ENCODE measurements around the gene CLDN9. TPM values are rescaled to one million over a fixed set of nuclear protein-coding genes. Genes with fewer than 3 reads are reported as not detected.

Gene CLDN9
- total RNA-seq, 2 experiments from 2014 or later, result not detected

GRCh38 chr16:3036726-3037315 lies 24.1 kb downstream of the CLDN9 start, which contains the start of gene BICDL2:
BICDL2 (minus strand) TSS chr16:3036944; CDS start chr16:3035496, 1,448 bp downstream.
- peaks cover 83% of the 10 kb centered on the region for H3K27me3 Mint-ChIP-seq
- no peaks in the 10 kb centered on the region for H3K9me3 Mint-ChIP-seq
- H3K27me3 ChIP-seq (ENCODE audit: control insufficient read depth in 1 of 2, insufficient read depth in 2 of 2, low read length in 2 of 2), result peaks cover 66 to 82% of the 10 kb centered on the region in 2 experiments
- no peak for ATAC-seq (ENCODE audit: poor library complexity)
- H3K9me3 ChIP-seq (ENCODE audit: control insufficient read depth in 1 of 2, insufficient read depth in 1 of 2, low read length in 2 of 2), result peaks cover 0 to 25% of the 10 kb centered on the region in 2 experiments
- H3K4me3 ChIP-seq (ENCODE audit: low read length), result no peak within 1 kb of the TSS
- intact Hi-C loops (cut with DNase I, micrococcal nuclease), result no loop called here
- H3K27ac ChIP-seq (ENCODE audit: low read depth in 1 of 2, low read length in 2 of 2), result no peak within 1 kb of the TSS
- CTCF ChIA-PET, result interaction anchor here (0.7 kb wide), 1 partner anchor 536 kb away, joined by 3 read pairs; no protein-coding TSS in a partner anchor
- POLR2A ChIA-PET, result interaction anchor here (0.6 kb wide), 1 partner anchor 22 kb away, joined by 4 read pairs; no protein-coding TSS in a partner anchor
- H3K4me1 Mint-ChIP-seq (ENCODE audit: low read depth), result peaks cover 13% of the 10 kb centered on the region
- H3K4me3 Mint-ChIP-seq, result peak within 1 kb of the TSS; percentile 37
- no peak for TF ChIP-seq CTCF (IDR thresholded peaks at IDR 0.05)
- H3K27ac Mint-ChIP-seq, result no peak within 1 kb of the TSS
- peaks cover 16% of the 10 kb centered on the region for H3K4me1 ChIP-seq (ENCODE audit: insufficient read depth, low read length)
- H3K36me3 Mint-ChIP-seq (ENCODE audit: low read depth), result no peaks in the 10 kb centered on the region
- no peaks in the 10 kb centered on the region for H3K36me3 ChIP-seq (ENCODE audit: insufficient read depth, low read length)
- no peak for DNase-seq

DNA sequence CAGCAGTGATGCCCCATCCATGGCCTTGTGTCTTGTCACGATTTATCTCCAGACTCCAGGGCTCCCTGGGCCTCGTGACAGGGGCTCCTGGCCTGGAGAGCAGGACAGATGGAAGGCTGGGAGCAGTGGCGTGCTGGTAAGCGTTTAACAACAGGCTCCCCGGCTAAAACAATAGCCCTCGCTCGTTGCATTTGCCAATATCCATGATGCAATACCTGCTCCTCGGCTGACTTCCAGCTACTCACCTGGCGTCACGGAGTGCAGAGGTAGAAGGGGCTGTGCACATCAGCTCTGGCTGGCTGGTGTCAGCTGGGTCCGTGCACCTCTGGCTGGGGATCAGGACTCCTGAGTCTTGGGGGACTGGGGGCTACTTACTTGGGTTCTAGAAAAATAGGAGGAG lies 25.5 kb downstream of the CLDN9 start:
- ChIA-PET POLR2A (no interaction called here), CTCF (no interaction called here)
- TF ChIP-seq CTCF (IDR thresholded peaks at IDR 0.05), result no peak
- Histone ChIP-seq H3K9me3 (ENCODE audit: control insufficient read depth in 1 of 2, insufficient read depth in 1 of 2, low read length in 2 of 2) (peaks cover 0 to 20% of the 10 kb centered on the region in 2 experiments), H3K27ac (ENCODE audit: low read depth in 1 of 2, low read length in 2 of 2) (no peak overlapping the region), H3K36me3 (ENCODE audit: insufficient read depth, low read length) (no peaks in the 10 kb centered on the region), H3K27me3 (ENCODE audit: control insufficient read depth in 1 of 2, insufficient read depth in 2 of 2, low read length in 2 of 2) (peaks cover 68 to 79% of the 10 kb centered on the region in 2 experiments), H3K4me1 (ENCODE audit: insufficient read depth, low read length) (peaks cover 16% of the 10 kb centered on the region), H3K4me3 (ENCODE audit: low read length) (no peak overlapping the region)
- H3K4me3 Mint-ChIP-seq, result no peak overlapping the region
- ATAC-seq (ENCODE audit: poor library complexity) (no peak), DNase-seq (no peak)
- no peaks in the 10 kb centered on the region for H3K9me3 Mint-ChIP-seq
- intact Hi-C loops (cut with DNase I, micrococcal nuclease), result no loop called here
- H3K27ac Mint-ChIP-seq, result no peak overlapping the region
- peaks cover 13% of the 10 kb centered on the region for H3K4me1 Mint-ChIP-seq (ENCODE audit: low read depth)
- no peaks in the 10 kb centered on the region for H3K36me3 Mint-ChIP-seq (ENCODE audit: low read depth)
- H3K27me3 Mint-ChIP-seq, result peaks cover 86% of the 10 kb centered on the region

GRCh38 chr16:3038896-3039295 lies 26.2 kb downstream of the CLDN9 start:
- ATAC-seq (ENCODE audit: poor library complexity) (no peak), DNase-seq (no peak)
- peaks cover 86% of the 10 kb centered on the region for H3K27me3 Mint-ChIP-seq
- no peak overlapping the region for H3K27ac Mint-ChIP-seq
- peaks cover 68 to 79% of the 10 kb centered on the region in 2 experiments for H3K27me3 ChIP-seq (ENCODE audit: control insufficient read depth in 1 of 2, insufficient read depth in 2 of 2, low read length in 2 of 2)
- CTCF ChIA-PET, result interaction anchor here (1.2 kb wide), 1 partner anchor 10 kb away, joined by 3 read pairs; no protein-coding TSS in a partner anchor
- no peaks in the 10 kb centered on the region for H3K36me3 Mint-ChIP-seq (ENCODE audit: low read depth)
- H3K4me3 Mint-ChIP-seq, result no peak overlapping the region
- H3K36me3 ChIP-seq (ENCODE audit: insufficient read depth, low read length), result no peaks in the 10 kb centered on the region
- no peak overlapping the region for H3K27ac ChIP-seq (ENCODE audit: low read depth in 1 of 2, low read length in 2 of 2)
- intact Hi-C loops (cut with DNase I, micrococcal nuclease), result no loop called here
- TF ChIP-seq CTCF (IDR thresholded peaks at IDR 0.05), result no peak
- H3K9me3 ChIP-seq (ENCODE audit: control insufficient read depth in 1 of 2, insufficient read depth in 1 of 2, low read length in 2 of 2), result peaks cover 0 to 20% of the 10 kb centered on the region in 2 experiments
- H3K4me1 ChIP-seq (ENCODE audit: insufficient read depth, low read length), result peaks cover 16% of the 10 kb centered on the region
- peaks cover 10% of the 10 kb centered on the region for H3K4me1 Mint-ChIP-seq (ENCODE audit: low read depth)
- POLR2A ChIA-PET, result no interaction called here
- H3K9me3 Mint-ChIP-seq, result no peaks in the 10 kb centered on the region
- no peak overlapping the region for H3K4me3 ChIP-seq (ENCODE audit: low read length)

Data from CD4-positive, alpha-beta T cell (primary cell).